HG02981 (cell line): ENCODE results near the gene HSF4.

ENCODE experiments used
- ATAC-seq: cut with Tn5 transposase; IDR thresholded peaks from one replicate; pipeline ENCODE4 v1.9.1; 2021; ENCODE audit warnings: mild to moderate bottlenecking, moderate library complexity; ENCODE audit not compliant: unreplicated experiment

The HSF4 gene

GRCh38 chr16:67216612-67217490, 52.3 kb downstream of the HSF4 start:
- no peak for ATAC-seq
